DND-41 (cell line): ENCODE data around the gene CYP27A1.

ENCODE experiments used
- EZH2 ChIP-seq: IDR thresholded peaks from 3 replicates; pipeline ENCODE4 v1.6.1; 2012; ENCODE audit warnings: borderline replicate concordance, low read depth, mild to moderate bottlenecking, moderate library complexity, low read length, inconsistent platforms; ENCODE audit not compliant: severe bottlenecking
- TF ChIP-seq, protein P1 (sequence below): IDR thresholded peaks from 2 replicates; pipeline ENCODE4 v1.5.1; 2012; ENCODE audit warnings: borderline replicate concordance, low read length, moderate library complexity, mild to moderate bottlenecking; ENCODE audit not compliant: poor library complexity, severe bottlenecking; ENCODE audit errors: extremely low read depth

GRCh38 chr2:218819093-218819492 lies 37.1 kb downstream of the CYP27A1 start:
- no peak for TF ChIP-seq EZH2
- TF ChIP-seq, protein P1, sequence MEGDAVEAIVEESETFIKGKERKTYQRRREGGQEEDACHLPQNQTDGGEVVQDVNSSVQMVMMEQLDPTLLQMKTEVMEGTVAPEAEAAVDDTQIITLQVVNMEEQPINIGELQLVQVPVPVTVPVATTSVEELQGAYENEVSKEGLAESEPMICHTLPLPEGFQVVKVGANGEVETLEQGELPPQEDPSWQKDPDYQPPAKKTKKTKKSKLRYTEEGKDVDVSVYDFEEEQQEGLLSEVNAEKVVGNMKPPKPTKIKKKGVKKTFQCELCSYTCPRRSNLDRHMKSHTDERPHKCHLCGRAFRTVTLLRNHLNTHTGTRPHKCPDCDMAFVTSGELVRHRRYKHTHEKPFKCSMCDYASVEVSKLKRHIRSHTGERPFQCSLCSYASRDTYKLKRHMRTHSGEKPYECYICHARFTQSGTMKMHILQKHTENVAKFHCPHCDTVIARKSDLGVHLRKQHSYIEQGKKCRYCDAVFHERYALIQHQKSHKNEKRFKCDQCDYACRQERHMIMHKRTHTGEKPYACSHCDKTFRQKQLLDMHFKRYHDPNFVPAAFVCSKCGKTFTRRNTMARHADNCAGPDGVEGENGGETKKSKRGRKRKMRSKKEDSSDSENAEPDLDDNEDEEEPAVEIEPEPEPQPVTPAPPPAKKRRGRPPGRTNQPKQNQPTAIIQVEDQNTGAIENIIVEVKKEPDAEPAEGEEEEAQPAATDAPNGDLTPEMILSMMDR, result no peak
